ENCODE results near the gene LPGAT1.
"Not testable (repeated sequence)": the region's sequence is repeated elsewhere in the genome, so short reads cannot be mapped to it uniquely, and the experiment has no call there.

Gene LPGAT1

GRCh38 chr1:211830328-211831142 lies at the start of gene LPGAT1:
LPGAT1 (minus strand) TSS chr1:211830763; CDS start chr1:211829296, 1,467 bp downstream.
- DNase-seq (ENCODE audit: low read depth, low spot score): peak; percentile 80

- DNase-seq (ENCODE audit: low read depth, low spot score): no peak
Measured at GRCh38 chr1:211879475-211879874, 48.9 kb upstream of the LPGAT1 start.

GRCh38 chr1:211876851-211877590 lies 46.5 kb upstream of the LPGAT1 start:
- no peak for DNase-seq (ENCODE audit: low read depth, low spot score)

- no peak for DNase-seq (ENCODE audit: low read depth, low spot score)
Measured at GRCh38 chr1:211875541-211875940, 45.0 kb upstream of the LPGAT1 start.

- no peak for DNase-seq (ENCODE audit: low read depth, low spot score)
Measured at GRCh38 chr1:211874521-211875347, 44.2 kb upstream of the LPGAT1 start.

- not testable (repeated sequence) for DNase-seq (ENCODE audit: low read depth, low spot score)
Measured at GRCh38 chr1:211873731-211874130, 43.2 kb upstream of the LPGAT1 start.

GRCh38 chr1:211870156-211870555 lies 39.6 kb upstream of the LPGAT1 start:
- no peak for DNase-seq (ENCODE audit: low read depth, low spot score)

- no peak for DNase-seq (ENCODE audit: low read depth, low spot score)
Measured at GRCh38 chr1:211865180-211865579, 34.6 kb upstream of the LPGAT1 start.

GRCh38 chr1:211859405-211859804 lies 28.8 kb upstream of the LPGAT1 start:
- no peak for DNase-seq (ENCODE audit: low read depth, low spot score)

- DNase-seq (ENCODE audit: low read depth, low spot score): no peak
Measured at GRCh38 chr1:211851174-211851573, 20.6 kb upstream of the LPGAT1 start.

GRCh38 chr1:211843507-211844298 lies 13.1 kb upstream of the LPGAT1 start:
- no peak for DNase-seq (ENCODE audit: low read depth, low spot score)

- DNase-seq (ENCODE audit: low read depth, low spot score): no peak
Measured at GRCh38 chr1:211843018-211843417, 12.5 kb upstream of the LPGAT1 start.

GRCh38 chr1:211842518-211842917 lies 12.0 kb upstream of the LPGAT1 start:
- no peak for DNase-seq (ENCODE audit: low read depth, low spot score)

GRCh38 chr1:211839106-211839505 lies 8.5 kb upstream of the LPGAT1 start:
- DNase-seq (ENCODE audit: low read depth, low spot score): no peak

GRCh38 chr1:211833174-211833820 lies 2.7 kb upstream of the LPGAT1 start:
- DNase-seq (ENCODE audit: low read depth, low spot score): no peak

GRCh38 chr1:211832661-211833060 lies 2.1 kb upstream of the LPGAT1 start:
- no peak for DNase-seq (ENCODE audit: low read depth, low spot score)

- DNase-seq (ENCODE audit: low read depth, low spot score): no peak
Measured at GRCh38 chr1:211831558-211832323, 1.2 kb upstream of the LPGAT1 start.

- peak; percentile 5 for DNase-seq (ENCODE audit: low read depth, low spot score)
Measured at GRCh38 chr1:211830055-211830327, 572 bp downstream of the LPGAT1 start.

- DNase-seq (ENCODE audit: low read depth, low spot score): peak; percentile 46
Measured at GRCh38 chr1:211829343-211830054, 1.1 kb downstream of the LPGAT1 start.
